Measurements from ENCODE around the gene FAM177A1. TPM values are rescaled to one million over a fixed set of nuclear protein-coding genes. Genes with fewer than 3 reads are reported as not detected.

The FAM177A1 gene
- total and polyA plus RNA-seq, 2 of the 13 experiments (the other 11 are each of a cell fraction or from before 2014, with no cell fraction given), result 72.9 to 119 TPM

GRCh38 chr14:35050652-35051051, 4.6 kb downstream of the FAM177A1 start (continued):
- TF ChIP-seq ZGPAT (CRISPR knock-in tag; IDR thresholded peaks at IDR 0.05) (0 out of 2 replicates have a peak, but pooled peaks have one; percentile 17), ZMYM4 (CRISPR knock-in tag; IDR thresholded peaks at IDR 0.05) (0 out of 2 replicates have a peak, but pooled peaks have one; percentile 24), ZNF7 (CRISPR knock-in tag; IDR thresholded peaks at IDR 0.05) (no peak), REST (IDR thresholded peaks at IDR 0.05; ENCODE audit: borderline replicate concordance in 1 of 2, low read depth in 1 of 2, low read length in 2 of 2) (no peak), ZNF674 (CRISPR knock-in tag; IDR thresholded peaks at IDR 0.05; ENCODE audit: low read depth) (no peak), ZBTB25 (CRISPR knock-in tag; IDR thresholded peaks at IDR 0.05) (0 out of 2 replicates have a peak, but pooled peaks have one; percentile 49), RFX3 (CRISPR knock-in tag; IDR thresholded peaks at IDR 0.05) (no peak), ATF4 (CRISPR knock-in tag; IDR thresholded peaks at IDR 0.05) (no peak), SP1 (IDR thresholded peaks at IDR 0.05) (no peak), SP1 (CRISPR knock-in tag; IDR thresholded peaks at IDR 0.05) (no peak), ERF (CRISPR knock-in tag; IDR thresholded peaks at IDR 0.05) (no peak), EEA1 (CRISPR knock-in tag; IDR thresholded peaks at IDR 0.05; ENCODE audit: borderline replicate concordance) (no peak), ARHGAP35 (CRISPR knock-in tag; IDR thresholded peaks at IDR 0.05; ENCODE audit: borderline replicate concordance) (no peak), ATF7 (IDR thresholded peaks at IDR 0.05) (no peak), ATF7 (CRISPR knock-in tag; IDR thresholded peaks at IDR 0.05) (no peak), ZNF619 (CRISPR knock-in tag; IDR thresholded peaks at IDR 0.05) (no peak), ZNF281 (CRISPR knock-in tag; IDR thresholded peaks at IDR 0.05; ENCODE audit: borderline replicate concordance) (peak; percentile 50; the same call in 1 of the 2 replicates), KLF13 (CRISPR knock-in tag; IDR thresholded peaks at IDR 0.05) (no peak), TOPORS (CRISPR knock-in tag; IDR thresholded peaks at IDR 0.05) (no peak), RAD51 (IDR thresholded peaks at IDR 0.05; ENCODE audit: borderline replicate concordance) (no peak), CEBPB (IDR thresholded peaks at IDR 0.05; ENCODE audit: borderline replicate concordance, low read depth, low read length) (no peak), THYN1 (CRISPR knock-in tag; IDR thresholded peaks at IDR 0.05; ENCODE audit: borderline replicate concordance, low read depth) (no peak)
